Natural killer cell (primary cell): Measurements from ENCODE around the gene RGL3. TPM values are rescaled to one million over a fixed set of nuclear protein-coding genes. Genes with fewer than 3 reads are reported as not detected.

Source experiments
- ATAC-seq, 3 donors: fragments of 150-1000 bp in 2 of 3; fragments of 200-7000 bp in 1 of 3; cut with Tn5 transposase; 1 replicate in 1 of 3; 2 replicates in 2 of 3; pipeline ENCODE4 v1.10.0; 2021; ENCODE audit warnings: mild to moderate bottlenecking in 2 of 3, moderate library complexity in 2 of 3
- DNase-seq, 2 donors: peaks; one replicate each; pipeline versions ENCODE4 v3.0.0 to v3.0.0-alpha.2; 2013 to 2021; ENCODE audit warnings: mixed read lengths in 1 of 2
- H3K27ac ChIP-seq: one replicate; pipeline ENCODE4 v1.5.1; 2013; ENCODE audit warnings: mild to moderate bottlenecking, low read length
- H3K27me3 ChIP-seq: one replicate; pipeline ENCODE4 v1.6.1; 2013; ENCODE audit warnings: low read length; ENCODE audit not compliant: control insufficient read depth, insufficient read depth
- H3K36me3 ChIP-seq: one replicate; pipeline ENCODE4 v1.6.1; 2013; ENCODE audit warnings: low read length; ENCODE audit not compliant: control insufficient read depth, insufficient read depth
- H3K4me1 ChIP-seq: one replicate; pipeline ENCODE4 v1.6.1; 2013; ENCODE audit warnings: low read length; ENCODE audit not compliant: control insufficient read depth, insufficient read depth
- H3K4me3 ChIP-seq: one replicate; pipeline ENCODE4 v1.5.1; 2013; ENCODE audit warnings: low read length
- H3K9me3 ChIP-seq: one replicate; pipeline ENCODE4 v1.6.1; 2013; ENCODE audit warnings: low read length; ENCODE audit not compliant: control insufficient read depth, insufficient read depth
- H3K27ac Mint-ChIP-seq, 2 donors: one replicate each; pipeline ENCODE4 v1.8.0; 2022; ENCODE audit warnings: mild to moderate bottlenecking in 2 of 2, mixed read lengths in 2 of 2, moderate library complexity in 1 of 2
- H3K27me3 Mint-ChIP-seq, 2 donors: one replicate each; pipeline ENCODE4 v1.8.0; 2022; ENCODE audit warnings: low read depth in 2 of 2, mixed read lengths in 2 of 2
- H3K36me3 Mint-ChIP-seq: one replicate; pipeline ENCODE4 v1.8.0; 2022; ENCODE audit warnings: mixed read lengths
- H3K4me1 Mint-ChIP-seq, 2 donors: one replicate each; pipeline ENCODE4 v1.8.0; 2022; ENCODE audit warnings: mixed read lengths in 2 of 2
- H3K4me3 Mint-ChIP-seq: one replicate; pipeline ENCODE4 v1.8.0; 2022; ENCODE audit warnings: mild to moderate bottlenecking, moderate library complexity, mixed read lengths
- H3K9me3 Mint-ChIP-seq, 2 donors: one replicate each; pipeline ENCODE4 v1.8.0; 2022; ENCODE audit warnings: mixed read lengths in 2 of 2
- WGBS: methylation state at CpG from one replicate; pipeline ENCODE4 v1.1.7; 2013; ENCODE audit warnings: missing lambda C conversion rate; ENCODE audit not compliant: insufficient coverage; 5-methylcytosine and 5-hydroxymethylcytosine counted together
- intact Hi-C: fragments of 100-400 bp; cut with micrococcal nuclease; formaldehyde crosslinking; loops from one replicate; pipeline ENCODE4 v1.14.2; 2022
- total RNA-seq, 4 donors: library from RNA; stranded (reverse); fragments of 120-200 nt in 1 of 4; gene quantifications; one replicate each; pipeline versions ENCODE4 v1.2.3 to v1.2.4, GENCODE V29; 2013 to 2022
- TF ChIP-seq, protein P1 (sequence below): fragments of 200-600 bp; IDR thresholded peaks from one replicate; pipeline ENCODE4 v1.8.0; 2022; ENCODE audit warnings: antibody characterized with exemption

The RGL3 gene
- total RNA-seq, 3 donors from 2014 or later (not counting 1 experiment from before 2014, with no cell fraction given): 0.48 TPM; not detected in 2

DNA sequence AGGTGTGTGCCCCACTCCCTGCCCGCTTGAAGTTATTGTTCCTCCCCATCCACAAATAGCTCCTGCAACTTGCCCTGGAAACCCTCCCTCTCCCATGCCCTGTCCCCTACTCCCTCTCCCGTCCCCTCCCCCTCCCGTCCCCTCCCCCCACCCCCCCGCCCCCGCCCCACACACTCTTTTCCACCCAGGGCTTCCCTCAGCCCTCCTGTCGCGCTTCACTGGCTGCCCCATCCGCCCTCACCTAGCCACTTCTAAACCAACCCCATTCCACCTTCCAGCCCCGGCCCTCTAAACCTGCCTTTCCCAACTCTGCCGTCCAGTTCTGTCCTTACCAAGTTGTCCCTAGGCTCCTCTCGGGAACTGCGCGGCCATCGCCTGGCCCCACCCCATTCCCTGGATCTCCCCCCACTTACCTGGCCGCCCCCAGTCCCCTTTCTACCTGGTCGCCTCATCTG is 993 bp downstream of the RGL3 start:
- peaks cover 11 to 41% of the 10 kb centered on the region in 2 donors for H3K27me3 Mint-ChIP-seq
- Histone ChIP-seq H3K27ac (no peak overlapping the region), H3K4me1 (peaks cover 40% of the 10 kb centered on the region), H3K9me3 (no peaks in the 10 kb centered on the region), H3K36me3 (no peaks in the 10 kb centered on the region), H3K4me3 (no peak overlapping the region), H3K27me3 (peaks cover 39% of the 10 kb centered on the region)
- H3K4me3 Mint-ChIP-seq: no peak overlapping the region
- no peak for ATAC-seq
- TF ChIP-seq, protein P1, sequence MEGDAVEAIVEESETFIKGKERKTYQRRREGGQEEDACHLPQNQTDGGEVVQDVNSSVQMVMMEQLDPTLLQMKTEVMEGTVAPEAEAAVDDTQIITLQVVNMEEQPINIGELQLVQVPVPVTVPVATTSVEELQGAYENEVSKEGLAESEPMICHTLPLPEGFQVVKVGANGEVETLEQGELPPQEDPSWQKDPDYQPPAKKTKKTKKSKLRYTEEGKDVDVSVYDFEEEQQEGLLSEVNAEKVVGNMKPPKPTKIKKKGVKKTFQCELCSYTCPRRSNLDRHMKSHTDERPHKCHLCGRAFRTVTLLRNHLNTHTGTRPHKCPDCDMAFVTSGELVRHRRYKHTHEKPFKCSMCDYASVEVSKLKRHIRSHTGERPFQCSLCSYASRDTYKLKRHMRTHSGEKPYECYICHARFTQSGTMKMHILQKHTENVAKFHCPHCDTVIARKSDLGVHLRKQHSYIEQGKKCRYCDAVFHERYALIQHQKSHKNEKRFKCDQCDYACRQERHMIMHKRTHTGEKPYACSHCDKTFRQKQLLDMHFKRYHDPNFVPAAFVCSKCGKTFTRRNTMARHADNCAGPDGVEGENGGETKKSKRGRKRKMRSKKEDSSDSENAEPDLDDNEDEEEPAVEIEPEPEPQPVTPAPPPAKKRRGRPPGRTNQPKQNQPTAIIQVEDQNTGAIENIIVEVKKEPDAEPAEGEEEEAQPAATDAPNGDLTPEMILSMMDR: no peak
- H3K4me1 Mint-ChIP-seq: peaks cover 24 to 37% of the 10 kb centered on the region in 2 donors
- H3K36me3 Mint-ChIP-seq: no peaks in the 10 kb centered on the region
- no peak overlapping the region for H3K27ac Mint-ChIP-seq
- no peak for DNase-seq
- WGBS: 7% methylated on average over 12 of the region's 16 CpGs
- intact Hi-C loops: no loop called here
- H3K9me3 Mint-ChIP-seq: no peaks in the 10 kb centered on the region

DNA sequence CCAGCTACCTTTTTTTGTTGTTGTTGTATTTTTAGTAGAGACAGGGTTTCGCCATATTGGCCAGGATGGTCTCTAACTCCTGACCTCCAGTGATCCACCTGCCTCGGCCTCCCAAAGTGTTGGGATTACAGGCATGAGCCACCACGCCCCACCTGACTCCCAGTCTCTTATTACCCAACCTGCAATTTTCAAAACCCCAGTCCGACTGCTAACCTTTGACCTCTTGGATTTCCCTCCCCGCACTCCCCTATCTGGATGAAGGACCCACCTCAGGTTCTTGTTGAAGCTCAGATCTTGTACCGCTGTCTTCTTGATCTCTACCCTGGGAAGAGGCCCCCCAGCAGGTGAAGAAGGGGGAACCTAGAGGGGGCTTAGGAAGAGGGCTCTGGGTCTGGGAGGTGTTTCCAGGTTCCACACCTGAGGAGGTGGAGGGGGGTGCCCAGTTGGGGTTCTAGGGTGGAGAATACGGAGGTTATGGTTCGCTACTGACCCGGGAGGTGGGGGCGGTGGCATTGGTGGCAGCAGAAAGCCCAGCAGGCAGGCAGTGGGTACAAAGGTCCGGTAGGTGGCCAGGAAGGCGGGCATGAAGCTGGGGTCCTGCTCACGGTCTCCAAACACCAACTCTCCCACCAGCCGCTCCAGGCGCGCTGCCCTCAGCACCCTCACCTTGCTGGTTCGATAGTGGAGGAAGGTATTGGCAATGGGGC is 2.6 kb downstream of the RGL3 start:
- H3K27me3 Mint-ChIP-seq: peaks cover 6 to 34% of the 10 kb centered on the region in 2 donors
- no peaks in the 10 kb centered on the region for H3K9me3 ChIP-seq
- WGBS: 94% methylated on average over 13 of the region's 17 CpGs

DNA sequence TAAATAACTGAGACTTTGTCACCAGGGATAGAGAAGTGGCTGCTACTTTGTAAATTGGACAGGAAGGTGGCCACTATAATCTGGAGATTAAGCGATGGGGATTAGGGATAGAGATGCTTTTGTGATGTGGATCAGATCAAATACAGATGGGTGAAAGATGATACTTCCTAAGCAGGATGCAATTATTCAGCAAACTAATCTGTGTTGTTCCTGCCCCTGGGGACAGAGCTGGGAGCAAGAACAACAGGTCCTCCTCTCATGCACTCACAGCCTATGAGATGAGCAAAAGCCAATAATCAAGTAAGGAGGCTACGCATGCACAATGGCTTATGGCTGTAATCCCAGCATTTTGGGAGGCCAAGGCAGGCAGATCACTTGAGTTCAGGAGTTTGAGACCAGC is 4.6 kb downstream of the RGL3 start:
- no peak overlapping the region for H3K4me3 ChIP-seq
- 94% methylated on average over 2 of the region's 2 CpGs for WGBS
- H3K27ac ChIP-seq: no peak overlapping the region
- H3K4me1 ChIP-seq: peaks cover 9% of the 10 kb centered on the region
- Mint-ChIP-seq H3K36me3 (no peaks in the 10 kb centered on the region), H3K9me3 (no peaks in the 10 kb centered on the region), H3K4me3 (no peak overlapping the region), H3K27me3 (peaks cover 0 to 23% of the 10 kb centered on the region in 2 donors), H3K4me1 (peaks cover 0 to 7% of the 10 kb centered on the region in 2 donors), H3K27ac (no peak overlapping the region)
- ATAC-seq: no peak
- intact Hi-C loops: no loop called here
- H3K36me3 ChIP-seq: no peaks in the 10 kb centered on the region
- no peak for DNase-seq
- peaks cover 10% of the 10 kb centered on the region for H3K27me3 ChIP-seq
- TF ChIP-seq, protein P1: no peak
- H3K9me3 ChIP-seq: no peaks in the 10 kb centered on the region

More for the DNA sequence above, 2.6 kb downstream of the RGL3 start:
- intact Hi-C loops: no loop called here
- TF ChIP-seq, protein P1: no peak
- Mint-ChIP-seq H3K4me3 (no peak overlapping the region), H3K27ac (no peak overlapping the region), H3K9me3 (no peaks in the 10 kb centered on the region), H3K4me1 (peaks cover 11 to 20% of the 10 kb centered on the region in 2 donors), H3K36me3 (no peaks in the 10 kb centered on the region)
- ATAC-seq (no peak), DNase-seq (no peak)
- H3K27me3 ChIP-seq: peaks cover 28% of the 10 kb centered on the region
- H3K27ac ChIP-seq: no peak overlapping the region
- H3K4me3 ChIP-seq: no peak overlapping the region
- H3K36me3 ChIP-seq: no peaks in the 10 kb centered on the region
- H3K4me1 ChIP-seq: peaks cover 24% of the 10 kb centered on the region
